Measurements from ENCODE around the gene RDX.
"Not testable (repeated sequence)": the region's sequence is repeated elsewhere in the genome, so short reads cannot be mapped to it uniquely, and the experiment has no call there.

GRCh38 chr11:110194211-110194766 lies 102.1 kb downstream of the RDX start:
- TF ChIP-seq, protein P1, sequence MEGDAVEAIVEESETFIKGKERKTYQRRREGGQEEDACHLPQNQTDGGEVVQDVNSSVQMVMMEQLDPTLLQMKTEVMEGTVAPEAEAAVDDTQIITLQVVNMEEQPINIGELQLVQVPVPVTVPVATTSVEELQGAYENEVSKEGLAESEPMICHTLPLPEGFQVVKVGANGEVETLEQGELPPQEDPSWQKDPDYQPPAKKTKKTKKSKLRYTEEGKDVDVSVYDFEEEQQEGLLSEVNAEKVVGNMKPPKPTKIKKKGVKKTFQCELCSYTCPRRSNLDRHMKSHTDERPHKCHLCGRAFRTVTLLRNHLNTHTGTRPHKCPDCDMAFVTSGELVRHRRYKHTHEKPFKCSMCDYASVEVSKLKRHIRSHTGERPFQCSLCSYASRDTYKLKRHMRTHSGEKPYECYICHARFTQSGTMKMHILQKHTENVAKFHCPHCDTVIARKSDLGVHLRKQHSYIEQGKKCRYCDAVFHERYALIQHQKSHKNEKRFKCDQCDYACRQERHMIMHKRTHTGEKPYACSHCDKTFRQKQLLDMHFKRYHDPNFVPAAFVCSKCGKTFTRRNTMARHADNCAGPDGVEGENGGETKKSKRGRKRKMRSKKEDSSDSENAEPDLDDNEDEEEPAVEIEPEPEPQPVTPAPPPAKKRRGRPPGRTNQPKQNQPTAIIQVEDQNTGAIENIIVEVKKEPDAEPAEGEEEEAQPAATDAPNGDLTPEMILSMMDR (IDR thresholded peaks at IDR 0.05; ENCODE audit: insufficient read depth, low read depth, low read length): not testable (repeated sequence)
- not testable (repeated sequence) for TF ChIP-seq EZH2 (IDR thresholded peaks at IDR 0.05; ENCODE audit: insufficient read depth, low read length)

Data from astrocyte (in vitro differentiated cells and primary cell).